OCI-LY7 (cell line): ENCODE measurements around the gene TNFRSF1B.

Source experiments
- EZH2phosphoT487 ChIP-seq: fragments of 200-600 bp; sonication (generic); IDR thresholded peaks from 2 replicates; pipeline ENCODE4 v1.6.1; 2018; ENCODE audit warnings: low read depth, borderline replicate concordance, mild to moderate bottlenecking, mixed run types, antibody characterized with exemption, low read length, moderate library complexity, mixed read lengths
- TF ChIP-seq, protein P1 (sequence below): fragments of 200-600 bp; sonication (generic); conservative IDR thresholded peaks from 2 replicates; pipeline ENCODE4 v1.5.1; 2014; ENCODE audit warnings: mild to moderate bottlenecking, antibody characterized with exemption, low read length, moderate library complexity, mixed read lengths

DNA sequence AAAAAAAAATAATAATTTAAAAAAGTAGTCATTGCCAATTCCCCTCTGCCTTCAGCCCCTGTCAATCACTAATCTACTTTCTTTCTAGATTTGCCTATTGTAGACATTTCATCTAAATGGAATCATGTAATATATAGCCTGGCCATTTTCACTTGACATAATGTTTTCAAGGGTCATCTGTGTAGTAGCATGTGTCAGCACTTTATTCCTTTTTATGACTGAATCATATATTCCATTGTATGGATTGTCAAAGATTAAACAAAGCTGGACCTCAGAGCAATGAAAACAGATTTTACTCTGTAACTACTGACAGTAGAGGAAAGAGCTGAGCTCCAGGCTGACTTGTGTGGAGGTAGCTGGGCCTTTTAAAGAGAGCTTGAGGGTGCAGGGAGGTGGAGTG is 78.9 kb downstream of the TNFRSF1B start:
- TF ChIP-seq, protein P1, sequence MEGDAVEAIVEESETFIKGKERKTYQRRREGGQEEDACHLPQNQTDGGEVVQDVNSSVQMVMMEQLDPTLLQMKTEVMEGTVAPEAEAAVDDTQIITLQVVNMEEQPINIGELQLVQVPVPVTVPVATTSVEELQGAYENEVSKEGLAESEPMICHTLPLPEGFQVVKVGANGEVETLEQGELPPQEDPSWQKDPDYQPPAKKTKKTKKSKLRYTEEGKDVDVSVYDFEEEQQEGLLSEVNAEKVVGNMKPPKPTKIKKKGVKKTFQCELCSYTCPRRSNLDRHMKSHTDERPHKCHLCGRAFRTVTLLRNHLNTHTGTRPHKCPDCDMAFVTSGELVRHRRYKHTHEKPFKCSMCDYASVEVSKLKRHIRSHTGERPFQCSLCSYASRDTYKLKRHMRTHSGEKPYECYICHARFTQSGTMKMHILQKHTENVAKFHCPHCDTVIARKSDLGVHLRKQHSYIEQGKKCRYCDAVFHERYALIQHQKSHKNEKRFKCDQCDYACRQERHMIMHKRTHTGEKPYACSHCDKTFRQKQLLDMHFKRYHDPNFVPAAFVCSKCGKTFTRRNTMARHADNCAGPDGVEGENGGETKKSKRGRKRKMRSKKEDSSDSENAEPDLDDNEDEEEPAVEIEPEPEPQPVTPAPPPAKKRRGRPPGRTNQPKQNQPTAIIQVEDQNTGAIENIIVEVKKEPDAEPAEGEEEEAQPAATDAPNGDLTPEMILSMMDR: no peak
- no peak for TF ChIP-seq EZH2phosphoT487
